A549 treated with CpdA at 1 μM for 4 hours (cell line): Measurements from ENCODE around the gene PPP1R12A. TPM values are rescaled to one million over a fixed set of nuclear protein-coding genes. Genes with fewer than 3 reads are reported as not detected.

ENCODE experiments used
- total RNA-seq: library from RNA; stranded (reverse); fragments of 200-300 nt; extraction: Qiagen RNA extraction; gene quantifications from 5 replicates; pipeline ENCODE4 v1.2.3, GENCODE V29; 2022; ENCODE audit warnings: low read depth

Gene PPP1R12A
- total RNA-seq: 18.2 to 42.8 TPM (median 24.2 TPM) in 5 replicates

DNA sequence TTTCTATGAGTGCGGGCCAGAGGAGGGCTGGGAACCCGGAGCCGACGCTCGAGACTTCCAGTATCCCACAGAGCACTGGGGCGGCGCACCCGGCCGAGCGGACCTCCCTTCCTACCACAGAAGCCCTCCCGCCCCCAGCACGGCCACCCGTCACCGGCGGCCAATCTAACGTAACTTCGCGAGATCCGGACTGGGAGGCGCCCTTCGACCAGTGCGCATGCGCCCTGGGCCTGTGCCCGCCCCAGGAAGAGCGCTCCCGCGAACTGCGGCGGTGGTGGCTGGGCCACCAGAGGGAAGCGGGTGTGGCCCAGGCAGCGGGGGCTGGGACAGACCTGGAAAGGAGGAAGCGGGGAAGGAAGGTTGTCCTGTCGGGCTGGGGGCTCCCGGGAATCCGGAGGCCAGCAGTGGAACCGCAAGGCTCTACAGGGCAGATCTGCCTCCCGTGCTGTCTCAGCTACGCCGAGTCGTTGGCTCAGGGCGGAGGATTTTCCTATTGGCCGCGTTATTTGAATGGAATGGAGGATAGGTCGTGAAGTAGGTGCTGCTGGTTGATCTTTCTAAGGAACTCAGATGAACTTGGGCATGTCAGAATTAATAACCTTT is at the start of gene PPP1R12A:
Gene PPP1R12A (minus strand): TSS at position 77 of the 603 bp plus-strand sequence. CDS start 166 bp downstream, outside the sequence.

Other genes with a start within 250 kb of the PPP1R12A start
- 45.0 to 83.5 TPM (median 59.9 TPM) in 5 replicates for gene PAWR, start 244.1 kb downstream of the PPP1R12A start, total RNA-seq
- 0.01 TPM in 1 of 5 replicates, not detected in the others for gene OTOGL, start 164.4 kb upstream of the PPP1R12A start, total RNA-seq